Bronchial epithelial cell (primary cell): ENCODE measurements around the gene APCDD1L. TPM values are rescaled to one million over a fixed set of nuclear protein-coding genes. Genes with fewer than 3 reads are reported as not detected.
"Not testable (repeated sequence)": the region's sequence is repeated elsewhere in the genome, so short reads cannot be mapped to it uniquely, and the experiment has no call there.

Experiments
- DNase-seq: peaks from one replicate; pipeline ENCODE4 v3.0.0-alpha.2; 2010; ENCODE audit warnings: low read depth
- FAIRE-seq: peaks from 2 replicates; lab custom pipeline; 2011; peaks lifted over from hg19 to GRCh38; lab: Jason Lieb, UNC
- H3K27me3 ChIP-seq: 2 replicates; pipeline ENCODE4 v1.5.1; 2011; ENCODE audit warnings: low read length; ENCODE audit not compliant: control insufficient read depth, insufficient read depth
- H3K36me3 ChIP-seq: 2 replicates; pipeline ENCODE4 v1.5.1; 2011; ENCODE audit warnings: low read length; ENCODE audit not compliant: control insufficient read depth, insufficient read depth
- H3K4me3 ChIP-seq: 2 replicates; pipeline ENCODE4 v1.5.1; 2011; ENCODE audit warnings: mild to moderate bottlenecking, low read depth, low read length, control low read depth
- total RNA-seq: library from RNA; depleted of rRNA; stranded (reverse); fragments of >200 nt; gene quantifications from 2 replicates; pipeline ENCODE4 v1.2.1, GENCODE V29; 2014
- TF ChIP-seq, protein P1 (sequence below): IDR thresholded peaks from 2 replicates; pipeline ENCODE4 v1.5.1; 2011; ENCODE audit warnings: mild to moderate bottlenecking, moderate library complexity, low read length, control low read depth, inconsistent platforms; ENCODE audit not compliant: insufficient read depth, severe bottlenecking

Gene APCDD1L
- total RNA-seq, 1 donor from 2014 or later: under 0.01 TPM

DNA sequence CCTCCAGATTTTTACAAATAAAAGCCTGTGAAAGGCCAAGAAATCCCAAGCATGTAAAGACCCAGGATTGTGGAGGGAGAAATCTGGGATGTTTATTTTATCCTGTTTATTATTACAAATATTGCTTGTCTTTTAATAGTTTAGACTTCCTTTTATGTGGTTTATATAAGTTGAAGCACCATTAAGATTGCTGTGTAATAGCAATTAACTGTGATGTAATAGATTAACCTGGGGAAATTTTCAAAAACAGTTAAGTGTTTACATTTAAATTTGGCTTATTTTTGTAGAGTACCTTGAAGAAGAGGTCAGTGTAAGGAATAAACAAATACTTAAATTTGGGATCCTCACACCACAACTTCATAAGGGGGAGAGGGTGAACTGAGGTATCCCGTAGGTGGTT, 99.1 kb downstream of the APCDD1L start:
- DNase-seq (no peak), FAIRE-seq (no peak)
- peaks cover 2% of the 10 kb centered on the region for H3K36me3 ChIP-seq
- TF ChIP-seq, protein P1, sequence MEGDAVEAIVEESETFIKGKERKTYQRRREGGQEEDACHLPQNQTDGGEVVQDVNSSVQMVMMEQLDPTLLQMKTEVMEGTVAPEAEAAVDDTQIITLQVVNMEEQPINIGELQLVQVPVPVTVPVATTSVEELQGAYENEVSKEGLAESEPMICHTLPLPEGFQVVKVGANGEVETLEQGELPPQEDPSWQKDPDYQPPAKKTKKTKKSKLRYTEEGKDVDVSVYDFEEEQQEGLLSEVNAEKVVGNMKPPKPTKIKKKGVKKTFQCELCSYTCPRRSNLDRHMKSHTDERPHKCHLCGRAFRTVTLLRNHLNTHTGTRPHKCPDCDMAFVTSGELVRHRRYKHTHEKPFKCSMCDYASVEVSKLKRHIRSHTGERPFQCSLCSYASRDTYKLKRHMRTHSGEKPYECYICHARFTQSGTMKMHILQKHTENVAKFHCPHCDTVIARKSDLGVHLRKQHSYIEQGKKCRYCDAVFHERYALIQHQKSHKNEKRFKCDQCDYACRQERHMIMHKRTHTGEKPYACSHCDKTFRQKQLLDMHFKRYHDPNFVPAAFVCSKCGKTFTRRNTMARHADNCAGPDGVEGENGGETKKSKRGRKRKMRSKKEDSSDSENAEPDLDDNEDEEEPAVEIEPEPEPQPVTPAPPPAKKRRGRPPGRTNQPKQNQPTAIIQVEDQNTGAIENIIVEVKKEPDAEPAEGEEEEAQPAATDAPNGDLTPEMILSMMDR: no peak
- no peaks in the 10 kb centered on the region for H3K27me3 ChIP-seq
- H3K4me3 ChIP-seq: no peak overlapping the region

DNA sequence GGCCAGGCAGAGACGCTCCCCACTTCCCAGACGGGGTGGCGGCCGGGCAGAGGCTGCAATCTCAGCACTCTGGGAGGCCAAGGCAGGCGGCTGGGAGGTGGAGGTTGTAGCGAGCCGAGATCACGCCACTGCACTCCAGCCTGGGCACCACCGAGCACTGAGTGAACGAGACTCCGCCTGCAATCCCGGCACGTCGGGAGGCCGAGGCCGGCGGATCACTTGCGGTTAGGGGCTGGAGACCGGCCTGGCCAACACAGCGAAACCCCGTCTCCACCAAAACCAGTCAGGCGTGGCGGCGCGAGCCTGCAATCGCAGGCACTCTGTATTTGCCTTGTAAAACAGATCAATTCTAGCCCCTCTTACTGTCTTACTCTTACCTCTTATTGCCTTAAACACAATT, 100.4 kb downstream of the APCDD1L start:
- not testable (repeated sequence) for H3K36me3 ChIP-seq, FAIRE-seq, DNase-seq, H3K27me3 ChIP-seq, H3K4me3 ChIP-seq

GRCh38 chr20:58414216-58414615, 101.0 kb downstream of the APCDD1L start:
- not testable (repeated sequence) for FAIRE-seq, DNase-seq

More at GRCh38 chr20:58414216-58414615, 101.0 kb downstream of the APCDD1L start:
- H3K4me3 ChIP-seq, H3K27me3 ChIP-seq, H3K36me3 ChIP-seq: not testable (repeated sequence)

Other genes starting within 250 kb of the APCDD1L start
- 17.6 and 18.3 TPM in 2 replicates for gene RAB22A, start 205.7 kb downstream of the APCDD1L start, total RNA-seq
- gene VAPB, start 126.2 kb downstream of the APCDD1L start, total RNA-seq: 12.9 and 16.3 TPM in 2 replicates
- 47.7 and 64.4 TPM in 2 replicates for gene STX16, start 135.9 kb upstream of the APCDD1L start, total RNA-seq
- 23.7 and 24.7 TPM in 2 replicates for gene NPEPL1, start 177.4 kb upstream of the APCDD1L start, total RNA-seq